T-helper 17 cell (primary cell): ENCODE measurements around the gene ARHGEF12. TPM values are rescaled to one million over a fixed set of nuclear protein-coding genes. Genes with fewer than 3 reads are reported as not detected.

Experiments used
- ATAC-seq: fragments of 150-1000 bp; cut with Tn5 transposase; 2 replicates; pipeline ENCODE4 v1.10.0; 2021; ENCODE audit warnings: mild to moderate bottlenecking, moderate library complexity
- DNase-seq, 3 donors: peaks; one replicate each; pipeline versions ENCODE4 v3.0.0 to v3.0.0-alpha.2; 2020 to 2021
- H3K9me3 ChIP-seq: one replicate; pipeline ENCODE4 v1.7.0; 2013; ENCODE audit warnings: low read length, mild to moderate bottlenecking; ENCODE audit not compliant: control insufficient read depth, poor library complexity, severe bottlenecking
- H3K27ac Mint-ChIP-seq: one replicate; pipeline ENCODE4 v1.8.0; 2022; ENCODE audit warnings: mild to moderate bottlenecking, moderate library complexity, mixed read lengths
- H3K27me3 Mint-ChIP-seq: one replicate; pipeline ENCODE4 v1.8.0; 2022; ENCODE audit warnings: mixed read lengths
- H3K36me3 Mint-ChIP-seq: one replicate; pipeline ENCODE4 v1.8.0; 2022; ENCODE audit warnings: low read depth, mixed read lengths
- H3K4me1 Mint-ChIP-seq: one replicate; pipeline ENCODE4 v1.8.0; 2022; ENCODE audit warnings: mild to moderate bottlenecking, mixed read lengths
- H3K4me3 Mint-ChIP-seq: one replicate; pipeline ENCODE4 v1.8.0; 2022; ENCODE audit warnings: mild to moderate bottlenecking, moderate library complexity, mixed read lengths
- total RNA-seq, 4 donors: library from RNA in 2 of 4; stranded (reverse) in 2 of 4; gene quantifications; one replicate each; pipeline ENCODE4 v1.2.3 and lab custom pipeline; 2022 to 2026

The ARHGEF12 gene
- total RNA-seq, 2 donors from 2014 or later = 12.9 to 31.3 TPM

DNA sequence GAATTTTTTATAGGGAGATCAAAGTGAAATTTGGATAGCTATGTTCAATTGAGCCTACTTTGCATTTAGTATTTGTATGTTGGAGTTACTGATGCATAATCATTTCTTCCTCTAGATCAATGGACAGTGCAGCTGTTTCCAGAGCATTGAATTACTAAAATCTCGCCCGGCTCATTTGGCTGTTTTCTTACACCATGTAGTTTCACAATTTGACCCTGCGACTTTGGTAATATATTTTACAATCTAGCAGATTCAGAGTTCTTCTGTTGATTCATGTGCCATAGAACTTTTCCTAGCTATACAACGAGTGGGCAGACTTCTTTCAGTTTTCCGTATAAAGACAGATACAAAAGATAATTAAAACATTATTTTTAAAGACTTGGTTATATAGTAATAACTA, 105.4 kb downstream of the ARHGEF12 start:
- Mint-ChIP-seq H3K4me1 (no peaks in the 10 kb centered on the region), H3K4me3 (no peak overlapping the region), H3K36me3 (peaks cover 12% of the 10 kb centered on the region), H3K27ac (no peak overlapping the region), H3K27me3 (no peaks in the 10 kb centered on the region)
- no peaks in the 10 kb centered on the region for H3K9me3 ChIP-seq
- ATAC-seq (no peak), DNase-seq (no peak)

DNA sequence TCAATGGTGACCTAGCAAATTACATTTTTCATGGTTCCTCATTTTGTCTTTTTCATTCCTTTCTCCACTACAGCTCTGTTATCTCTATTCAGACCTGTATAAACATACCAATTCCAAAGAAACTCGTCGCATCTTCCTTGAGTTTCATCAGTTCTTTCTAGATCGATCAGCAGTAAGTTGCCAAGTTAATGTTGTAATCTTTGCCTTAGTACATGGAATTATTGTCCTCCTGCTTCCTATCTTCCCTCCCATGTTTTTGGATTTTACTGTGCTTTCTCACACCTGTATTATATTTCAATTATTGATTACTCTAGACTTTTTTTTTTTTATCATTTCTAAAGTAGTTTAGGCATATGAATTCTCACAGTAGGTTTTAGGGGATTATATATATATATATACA, 105.8 kb downstream of the ARHGEF12 start:
- no peaks in the 10 kb centered on the region for H3K9me3 ChIP-seq
- ATAC-seq (no peak), DNase-seq (no peak)
- Mint-ChIP-seq H3K27ac (no peak overlapping the region), H3K36me3 (peaks cover 13% of the 10 kb centered on the region), H3K4me3 (no peak overlapping the region), H3K27me3 (no peaks in the 10 kb centered on the region), H3K4me1 (no peaks in the 10 kb centered on the region)

DNA sequence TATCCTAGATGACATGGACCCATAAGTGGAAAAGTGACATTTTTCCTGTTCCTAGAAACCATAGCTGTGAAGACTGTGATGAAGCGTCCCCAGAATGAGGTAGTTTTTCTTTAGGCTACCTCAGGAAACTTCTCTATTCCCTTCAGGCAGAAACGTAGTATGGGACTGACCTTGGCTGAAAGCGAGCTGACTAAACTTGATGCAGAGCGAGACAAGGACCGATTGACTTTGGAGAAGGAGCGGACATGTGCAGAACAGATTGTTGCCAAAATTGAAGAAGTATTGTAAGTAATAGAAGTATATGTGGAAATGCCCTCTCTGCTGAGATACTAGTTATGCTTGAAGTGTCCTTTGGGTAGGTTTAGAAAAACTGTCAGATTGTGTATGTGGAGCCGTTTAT, 110.6 kb downstream of the ARHGEF12 start:
- no peak for ATAC-seq
- Mint-ChIP-seq H3K4me3 (no peak overlapping the region), H3K36me3 (peaks cover 17% of the 10 kb centered on the region), H3K27me3 (no peaks in the 10 kb centered on the region), H3K4me1 (no peaks in the 10 kb centered on the region), H3K27ac (no peak overlapping the region)
- no peak for DNase-seq
- no peaks in the 10 kb centered on the region for H3K9me3 ChIP-seq

DNA sequence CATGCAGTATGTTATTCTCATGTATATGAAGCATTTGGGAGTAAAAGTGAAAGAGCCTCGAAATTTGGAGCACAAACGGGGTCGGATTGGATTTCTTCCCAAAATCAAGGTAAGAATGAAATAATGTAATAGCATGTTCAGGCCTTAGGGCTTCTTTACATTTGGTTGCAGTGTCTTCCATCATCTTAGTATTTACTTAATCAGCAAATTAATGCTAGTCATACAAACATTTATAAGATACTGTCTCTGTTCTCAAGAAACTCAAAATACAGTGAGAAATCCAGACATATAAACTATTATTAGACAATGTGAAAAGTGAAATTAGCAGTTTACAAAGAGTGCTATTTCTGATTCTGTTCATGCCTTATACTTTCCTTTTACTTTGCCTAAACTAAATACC, 112.0 kb downstream of the ARHGEF12 start:
- H3K36me3 Mint-ChIP-seq = peaks cover 18% of the 10 kb centered on the region
- H3K4me3 Mint-ChIP-seq = no peak overlapping the region
- DNase-seq (no peak), ATAC-seq (no peak)
- no peak overlapping the region for H3K27ac Mint-ChIP-seq
- no peaks in the 10 kb centered on the region for H3K9me3 ChIP-seq
- H3K27me3 Mint-ChIP-seq = no peaks in the 10 kb centered on the region
- peaks cover 6% of the 10 kb centered on the region for H3K4me1 Mint-ChIP-seq

DNA sequence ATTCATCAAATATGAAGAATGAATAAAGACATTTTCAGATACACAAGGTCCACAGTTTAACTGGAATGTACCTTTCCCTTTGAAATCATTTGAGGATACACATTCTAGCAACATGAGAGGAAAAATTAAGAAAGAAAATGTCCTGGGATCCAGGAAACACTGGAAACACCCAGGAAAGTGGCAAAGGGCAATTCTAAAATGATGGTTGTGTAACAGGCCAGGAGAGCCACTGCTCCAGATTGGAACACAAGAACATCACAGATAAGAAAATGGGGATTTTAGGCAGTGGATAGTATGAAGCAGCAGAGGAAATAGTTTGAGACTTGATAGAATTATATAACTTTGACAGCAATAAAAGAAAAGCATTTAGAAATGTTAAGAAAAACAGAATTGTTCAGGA, 119.3 kb downstream of the ARHGEF12 start:
- Mint-ChIP-seq H3K36me3 (peaks cover 16% of the 10 kb centered on the region), H3K4me1 (peaks cover 9% of the 10 kb centered on the region), H3K4me3 (no peak overlapping the region), H3K27me3 (no peaks in the 10 kb centered on the region), H3K27ac (no peak overlapping the region)
- H3K9me3 ChIP-seq = no peaks in the 10 kb centered on the region
- no peak for DNase-seq
- no peak for ATAC-seq

DNA sequence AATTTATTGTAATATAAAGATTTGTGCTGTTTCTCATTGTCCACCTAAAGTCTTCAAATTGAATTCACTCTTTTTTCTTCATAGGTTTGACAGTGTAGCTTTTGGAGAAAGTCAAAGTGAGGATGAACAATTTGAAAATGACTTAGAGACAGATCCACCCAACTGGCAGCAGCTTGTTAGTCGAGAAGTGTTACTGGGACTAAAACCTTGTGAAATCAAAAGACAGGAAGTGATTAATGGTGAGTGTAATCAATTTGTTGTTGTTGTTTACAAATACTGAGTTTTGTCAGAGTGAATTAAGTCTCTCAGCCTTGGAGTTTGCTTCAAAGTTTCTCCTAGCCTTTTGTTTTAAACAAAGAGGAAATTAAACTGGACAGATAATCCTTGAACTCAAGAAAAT, 121.8 kb downstream of the ARHGEF12 start:
- Mint-ChIP-seq H3K4me3 (no peak overlapping the region), H3K36me3 (peaks cover 10% of the 10 kb centered on the region), H3K27ac (no peak overlapping the region), H3K27me3 (no peaks in the 10 kb centered on the region), H3K4me1 (peaks cover 6% of the 10 kb centered on the region)
- DNase-seq = no peak
- no peak for ATAC-seq
- no peaks in the 10 kb centered on the region for H3K9me3 ChIP-seq

DNA sequence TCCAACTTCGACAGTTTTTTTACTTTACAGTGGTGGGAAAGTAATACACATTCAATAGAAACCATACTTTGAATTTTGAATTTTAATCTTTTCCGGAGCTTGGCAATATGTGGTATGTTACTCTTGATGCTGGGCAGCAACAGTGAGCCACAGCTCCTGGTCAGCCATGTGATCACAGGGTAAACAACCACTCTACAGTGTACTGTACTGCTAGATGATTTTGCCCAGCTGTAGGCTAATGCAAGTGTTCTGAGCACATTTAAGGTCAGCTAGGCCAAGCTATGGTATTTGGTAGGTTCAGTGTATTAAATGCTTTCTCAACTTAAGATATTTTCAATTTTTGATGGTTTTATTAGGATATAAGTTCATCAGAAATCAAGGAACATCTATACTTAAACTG, 126.6 kb downstream of the ARHGEF12 start:
- no peaks in the 10 kb centered on the region for H3K9me3 ChIP-seq
- ATAC-seq (no peak), DNase-seq (no peak)
- no peaks in the 10 kb centered on the region for H3K27me3 Mint-ChIP-seq
- no peaks in the 10 kb centered on the region for H3K4me1 Mint-ChIP-seq
- H3K36me3 Mint-ChIP-seq = peaks cover 7% of the 10 kb centered on the region
- H3K4me3 Mint-ChIP-seq = no peak overlapping the region
- H3K27ac Mint-ChIP-seq = no peak overlapping the region

DNA sequence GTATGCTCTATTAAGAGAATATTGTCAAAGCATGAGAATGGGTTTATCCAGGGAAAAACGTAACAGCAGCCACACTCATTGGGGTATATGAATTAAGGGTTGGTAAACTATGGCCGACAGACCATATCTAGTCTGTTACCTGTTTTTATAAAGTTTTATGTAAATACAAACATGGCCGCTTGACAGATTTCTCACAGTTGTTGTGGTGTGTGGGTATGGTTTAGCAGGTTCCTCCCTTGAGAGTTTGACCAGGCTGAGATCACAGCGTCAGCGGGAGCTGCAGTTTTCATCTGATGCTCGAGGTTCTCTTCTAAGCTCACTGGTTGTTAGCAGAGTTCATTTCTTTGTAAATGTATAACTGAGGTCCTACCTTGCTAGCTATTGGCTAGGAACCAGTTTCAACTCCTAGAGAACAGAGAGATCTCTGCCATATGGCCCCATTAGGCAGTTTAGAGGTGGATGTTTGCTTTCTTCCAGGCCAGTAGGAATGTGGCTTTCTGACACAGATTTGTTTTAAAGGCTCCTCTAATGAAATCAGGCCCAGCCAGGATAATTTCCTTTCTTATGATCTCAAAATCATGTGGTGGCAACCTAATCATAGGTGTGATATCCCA, 129.8 kb downstream of the ARHGEF12 start:
- Mint-ChIP-seq H3K27ac (no peak overlapping the region), H3K4me1 (no peaks in the 10 kb centered on the region), H3K27me3 (no peaks in the 10 kb centered on the region), H3K4me3 (no peak overlapping the region), H3K36me3 (peaks cover 10% of the 10 kb centered on the region)
- DNase-seq = no peak
- no peak for ATAC-seq
- H3K9me3 ChIP-seq = no peaks in the 10 kb centered on the region

DNA sequence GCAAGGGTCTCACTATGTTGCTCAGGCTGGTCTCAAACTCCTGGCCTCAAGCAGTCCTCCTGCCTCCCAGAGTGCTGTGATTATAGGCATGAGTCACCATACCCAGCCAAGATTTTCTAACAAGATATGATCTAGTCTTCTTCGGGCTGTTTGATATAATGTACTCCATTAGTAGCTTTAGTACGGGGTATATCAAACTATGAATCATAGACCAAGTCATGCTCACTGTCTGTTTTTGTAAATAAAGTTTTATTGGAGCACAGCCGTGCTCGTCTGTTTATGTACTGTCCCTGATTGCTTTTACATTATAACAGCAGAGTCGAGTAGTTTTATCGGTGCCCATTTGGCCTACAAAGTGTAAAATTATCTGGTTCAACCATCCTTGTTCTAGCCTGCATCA, 131.4 kb downstream of the ARHGEF12 start:
- Mint-ChIP-seq H3K4me3 (no peak overlapping the region), H3K4me1 (peaks cover 2% of the 10 kb centered on the region)

DNA sequence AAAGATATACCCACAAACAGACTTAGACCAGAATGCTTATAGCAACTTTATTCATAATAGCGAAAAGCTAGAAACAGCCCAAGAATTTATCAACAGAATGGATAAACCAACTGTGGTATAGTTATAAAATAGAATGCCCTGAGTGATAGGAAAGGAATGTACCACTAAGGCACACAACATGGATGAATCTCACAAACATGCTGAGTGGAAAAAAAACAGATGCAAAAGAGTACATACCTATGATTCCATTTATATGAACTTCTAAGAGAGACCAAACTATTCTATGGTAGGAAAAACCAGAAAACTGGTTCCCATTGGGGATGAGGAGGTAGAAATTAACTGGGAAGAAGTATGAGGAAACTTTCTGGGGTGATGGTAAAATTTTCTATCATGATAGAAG, 134.9 kb downstream of the ARHGEF12 start:
- H3K36me3 Mint-ChIP-seq = peaks cover 8% of the 10 kb centered on the region
- DNase-seq (no peak), ATAC-seq (no peak)
- no peaks in the 10 kb centered on the region for H3K9me3 ChIP-seq
- H3K27ac Mint-ChIP-seq = no peak overlapping the region
- H3K4me1 Mint-ChIP-seq = peaks cover 2% of the 10 kb centered on the region
- no peak overlapping the region for H3K4me3 Mint-ChIP-seq
- no peaks in the 10 kb centered on the region for H3K27me3 Mint-ChIP-seq

More for the DNA sequence above, 131.4 kb downstream of the ARHGEF12 start:
- Mint-ChIP-seq H3K27ac (no peak overlapping the region), H3K36me3 (peaks cover 8% of the 10 kb centered on the region), H3K27me3 (no peaks in the 10 kb centered on the region)
- no peaks in the 10 kb centered on the region for H3K9me3 ChIP-seq
- DNase-seq = no peak
- no peak for ATAC-seq

DNA sequence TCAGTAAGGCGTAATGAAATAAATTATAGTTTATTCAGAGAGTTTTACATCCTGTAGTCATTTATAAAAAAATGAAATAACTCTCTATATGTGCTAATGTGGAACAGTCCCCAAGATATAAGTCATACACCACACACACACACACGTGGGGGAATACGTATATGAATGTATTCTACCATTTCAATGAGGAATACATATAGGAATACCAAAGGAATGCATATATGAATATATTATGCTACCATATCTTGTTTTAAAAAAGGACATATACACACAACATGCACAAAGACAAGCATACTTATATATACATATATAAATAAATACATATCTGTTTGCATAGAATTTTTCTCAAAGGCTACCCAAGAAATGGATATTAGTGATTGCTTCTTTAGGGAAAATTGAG, 135.8 kb downstream of the ARHGEF12 start:
- DNase-seq = no peak

DNA sequence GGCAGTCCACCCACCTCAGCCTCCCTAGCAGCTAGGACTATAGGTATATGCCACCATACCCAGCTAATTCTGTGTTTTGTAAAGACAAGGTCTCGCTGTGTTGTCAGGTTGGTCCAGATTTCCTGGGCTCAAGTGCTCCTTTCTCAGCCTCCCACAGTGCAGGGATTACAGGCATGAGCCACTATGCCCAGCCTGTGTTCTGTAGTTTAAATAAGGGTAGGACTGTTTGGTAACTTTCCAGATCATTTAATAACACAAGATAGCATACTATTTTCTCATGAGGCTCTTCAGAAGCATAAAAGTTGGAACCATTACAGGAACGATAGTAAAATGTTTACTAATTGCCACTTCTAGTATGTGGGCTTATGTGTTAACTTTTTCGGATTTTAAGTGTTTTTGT, 137.3 kb downstream of the ARHGEF12 start:
- ATAC-seq (no peak), DNase-seq (no peak)
- peaks cover 13% of the 10 kb centered on the region for H3K36me3 Mint-ChIP-seq
- no peak overlapping the region for H3K4me3 Mint-ChIP-seq
- no peaks in the 10 kb centered on the region for H3K9me3 ChIP-seq
- peaks cover 3% of the 10 kb centered on the region for H3K4me1 Mint-ChIP-seq
- H3K27ac Mint-ChIP-seq = no peak overlapping the region
- no peaks in the 10 kb centered on the region for H3K27me3 Mint-ChIP-seq

More for the DNA sequence above, 135.8 kb downstream of the ARHGEF12 start:
- peaks cover 2% of the 10 kb centered on the region for H3K4me1 Mint-ChIP-seq
- H3K9me3 ChIP-seq = no peaks in the 10 kb centered on the region
- no peak overlapping the region for H3K4me3 Mint-ChIP-seq
- ATAC-seq = no peak
- H3K36me3 Mint-ChIP-seq = peaks cover 11% of the 10 kb centered on the region
- H3K27ac Mint-ChIP-seq = no peak overlapping the region
- no peaks in the 10 kb centered on the region for H3K27me3 Mint-ChIP-seq

DNA sequence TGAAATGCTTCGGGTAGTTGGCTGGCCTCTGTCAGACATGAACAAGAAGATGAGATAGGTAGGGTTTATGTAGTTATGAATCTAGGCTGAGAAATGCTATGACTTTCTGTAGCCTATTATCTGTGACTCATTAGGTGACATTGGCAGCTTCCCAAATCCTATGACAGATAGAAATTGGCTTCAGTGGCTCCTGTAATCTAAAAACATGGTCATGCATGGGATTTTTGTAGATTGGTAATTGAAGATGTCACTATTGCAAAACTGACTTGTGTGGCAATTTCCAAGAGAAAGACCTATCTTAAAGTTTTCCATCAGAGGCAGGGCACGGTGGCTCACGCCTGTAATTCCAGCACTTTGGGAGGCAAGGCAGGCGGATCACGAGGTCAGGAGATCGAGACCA, 145.9 kb downstream of the ARHGEF12 start:
- H3K4me1 Mint-ChIP-seq = peaks cover 11% of the 10 kb centered on the region
- no peaks in the 10 kb centered on the region for H3K27me3 Mint-ChIP-seq
- H3K4me3 Mint-ChIP-seq = no peak overlapping the region
- no peaks in the 10 kb centered on the region for H3K9me3 ChIP-seq
- no peak for ATAC-seq
- H3K36me3 Mint-ChIP-seq = peaks cover 4% of the 10 kb centered on the region
- no peak for DNase-seq
- H3K27ac Mint-ChIP-seq = no peak overlapping the region

DNA sequence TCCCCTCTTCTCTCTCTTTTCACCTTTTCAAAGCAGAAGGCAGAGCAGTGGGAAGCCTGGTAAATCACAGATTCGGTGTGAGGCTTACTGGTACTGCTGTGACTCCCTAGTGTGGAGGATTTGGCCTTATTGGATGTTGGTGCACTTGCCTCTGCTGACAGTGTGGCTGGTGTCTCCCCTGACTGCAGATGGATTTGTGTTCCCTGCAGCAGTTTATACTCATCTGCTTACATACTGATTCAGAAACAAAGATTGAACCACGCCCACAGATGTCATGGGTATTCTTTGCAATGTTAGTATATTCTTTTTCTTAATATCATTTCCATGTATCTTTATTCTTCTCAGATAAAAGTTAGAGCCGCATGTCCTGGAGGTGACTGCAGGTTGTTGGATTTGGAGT, 148.5 kb downstream of the ARHGEF12 start:
- no peaks in the 10 kb centered on the region for H3K27me3 Mint-ChIP-seq
- no peak overlapping the region for H3K4me3 Mint-ChIP-seq
- no peaks in the 10 kb centered on the region for H3K9me3 ChIP-seq
- DNase-seq (no peak), ATAC-seq (no peak)
- peaks cover 4% of the 10 kb centered on the region for H3K36me3 Mint-ChIP-seq
- no peak overlapping the region for H3K27ac Mint-ChIP-seq
- H3K4me1 Mint-ChIP-seq = peaks cover 4% of the 10 kb centered on the region
